ENCODE data around the gene ZNF460.

ZNF460 gene

DNA sequence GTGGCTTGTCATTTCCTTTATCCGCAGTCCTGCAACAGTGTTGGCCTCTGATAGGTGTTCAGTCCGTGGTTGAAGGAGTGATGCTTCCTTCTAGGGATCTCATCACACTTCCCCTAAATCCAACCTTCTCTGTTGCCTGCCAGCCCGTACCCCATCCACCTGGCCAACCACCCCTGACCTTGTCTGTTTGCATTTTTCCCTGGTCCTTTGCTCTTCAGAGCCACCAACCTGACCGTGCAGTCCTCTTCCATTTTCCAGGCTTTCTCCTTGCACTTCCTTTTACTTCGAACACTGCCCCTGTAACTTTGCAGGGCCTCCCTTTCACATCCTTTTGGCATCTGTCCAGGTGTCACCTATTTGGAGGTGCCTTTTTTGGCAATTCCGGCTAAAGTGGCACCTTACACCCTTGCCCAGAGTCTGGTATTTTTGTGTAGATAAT is 696 bp downstream of the ZNF460 start:
- DNase-seq (ENCODE audit: low read depth in 2 of 2): no peak

DNA sequence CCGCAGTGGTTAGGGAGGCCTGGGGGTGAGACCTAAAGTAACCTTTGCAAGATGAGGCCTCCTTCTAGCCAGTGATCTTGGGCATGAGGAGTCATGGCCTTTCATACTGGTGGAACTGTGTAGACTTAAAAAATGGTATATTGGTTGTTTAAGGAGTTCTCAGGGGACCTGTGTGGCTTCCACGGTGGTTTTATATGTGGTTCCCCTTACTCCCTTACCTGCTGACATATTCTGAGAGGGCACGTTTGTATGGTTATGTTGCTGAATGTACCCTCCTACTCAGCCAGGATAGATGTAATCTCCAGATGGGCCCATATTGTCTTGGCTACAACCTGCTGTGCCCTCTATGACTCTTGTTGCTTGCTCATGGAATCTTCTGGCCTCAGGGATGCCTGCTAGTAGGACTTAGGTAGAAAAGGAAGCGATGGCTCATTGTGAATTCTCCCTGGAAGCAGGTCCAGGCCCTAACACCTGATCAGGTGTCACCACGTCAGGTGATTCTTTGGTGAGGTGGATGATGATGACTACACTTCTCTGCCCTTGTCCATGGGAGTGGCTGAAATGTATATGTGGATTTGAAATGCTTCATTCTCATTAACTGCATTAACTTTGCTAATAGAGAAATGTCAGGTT is 1.8 kb downstream of the ZNF460 start:
- DNase-seq (ENCODE audit: low read depth in 2 of 2): no peak

DNA sequence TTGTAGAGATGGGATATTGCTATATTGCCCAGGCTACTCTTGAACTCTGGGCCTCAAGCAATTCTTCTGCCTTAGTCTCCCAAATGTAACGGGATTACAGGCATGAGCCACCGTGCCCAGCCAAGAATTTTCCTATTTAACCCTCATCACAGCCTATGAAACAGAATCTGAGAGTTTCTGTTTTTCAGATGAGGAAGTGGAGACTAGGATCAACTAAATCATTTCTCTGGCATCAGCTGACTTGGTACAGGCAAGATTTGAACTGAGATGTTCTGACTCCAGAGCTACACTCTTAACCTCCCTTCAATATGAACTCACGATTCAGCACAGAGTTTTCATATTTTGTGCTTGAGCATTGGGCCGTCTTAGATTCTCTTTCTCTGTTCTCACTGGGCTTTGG is 8.1 kb downstream of the ZNF460 start:
- DNase-seq (ENCODE audit: low read depth in 2 of 2): no peak

DNA sequence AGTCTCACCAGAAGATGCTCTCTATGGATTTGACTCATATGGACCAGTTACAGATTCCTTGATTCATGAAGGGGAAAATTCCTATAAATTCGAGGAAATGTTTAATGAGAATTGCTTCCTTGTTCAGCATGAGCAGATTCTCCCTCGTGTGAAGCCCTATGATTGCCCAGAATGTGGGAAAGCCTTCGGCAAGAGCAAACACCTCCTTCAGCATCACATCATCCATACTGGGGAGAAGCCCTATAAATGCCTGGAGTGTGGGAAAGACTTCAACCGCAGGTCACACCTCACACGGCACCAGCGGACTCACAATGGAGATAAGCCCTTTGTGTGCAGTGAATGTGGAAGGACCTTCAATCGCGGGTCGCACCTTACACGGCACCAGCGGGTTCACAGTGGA is 10.7 kb downstream of the ZNF460 start:
- DNase-seq (ENCODE audit: low read depth in 2 of 2): no peak

GRCh38 chr19:57292547-57292946 is 12.3 kb downstream of the ZNF460 start:
- no peak for DNase-seq (ENCODE audit: low read depth in 2 of 2)

- no peak for DNase-seq (ENCODE audit: low read depth in 2 of 2)
These were observed 13.4 kb downstream of the ZNF460 start for GRCh38 chr19:57293719-57294118.

DNA sequence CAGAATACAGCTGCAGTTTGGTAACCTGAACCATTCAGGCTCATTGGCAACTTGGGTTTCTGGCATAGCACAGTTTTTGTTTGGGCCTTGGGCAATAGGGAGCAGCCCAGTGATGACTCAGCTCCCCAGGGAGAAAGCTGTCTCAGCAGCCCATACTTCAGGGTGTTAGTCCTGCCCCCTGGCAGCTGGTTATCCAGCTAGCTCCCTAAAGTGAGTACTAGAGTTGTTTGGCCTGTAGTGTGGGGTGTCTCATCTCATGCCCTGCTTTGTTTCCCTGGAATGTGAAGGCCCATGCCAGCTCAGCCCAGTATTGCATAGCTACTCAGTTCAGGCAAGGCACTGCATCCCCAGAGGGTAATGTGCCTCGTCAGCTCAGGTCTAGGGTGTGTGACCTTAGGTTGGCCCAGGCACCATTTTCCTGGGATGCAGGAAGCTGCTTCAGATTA is 21.8 kb downstream of the ZNF460 start:
- no peak for DNase-seq (ENCODE audit: low read depth in 2 of 2)

DNA sequence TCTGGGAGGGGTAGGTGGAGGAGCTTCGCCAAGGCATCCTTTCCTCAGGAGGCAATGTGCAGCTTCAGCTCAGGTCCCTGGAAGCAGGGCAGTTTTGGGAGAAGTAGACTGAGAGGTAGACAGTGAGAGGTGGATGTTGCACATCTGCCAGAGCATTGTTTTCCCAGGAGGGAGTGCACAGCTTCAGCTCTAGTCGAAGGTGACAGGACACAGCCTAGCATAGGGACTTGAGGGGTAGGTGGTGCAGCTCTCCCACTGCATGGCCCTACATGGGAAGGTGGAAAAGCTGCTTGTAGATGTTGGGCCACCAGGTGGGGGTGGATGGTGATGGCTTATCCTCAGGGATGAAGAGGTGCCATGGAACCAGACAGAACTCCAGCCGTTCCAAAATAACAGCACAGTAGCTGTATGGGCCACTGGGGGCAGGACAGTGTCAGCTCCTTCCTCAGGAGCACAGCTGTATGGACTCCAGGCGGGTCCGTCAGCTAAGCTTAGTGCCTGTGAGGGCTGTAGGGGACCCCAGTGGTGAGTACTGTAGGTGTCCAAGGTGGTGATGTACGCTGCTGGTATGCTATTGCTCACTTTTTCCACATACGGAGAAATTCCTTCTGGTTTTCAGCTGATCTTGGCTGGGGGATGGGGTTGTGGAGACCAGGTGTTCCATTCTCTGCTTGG is 22.6 kb downstream of the ZNF460 start:
- no peak for DNase-seq (ENCODE audit: low read depth in 2 of 2)

GRCh38 chr19:57305056-57305455 is 24.8 kb downstream of the ZNF460 start:
- DNase-seq (ENCODE audit: low read depth in 2 of 2): no peak

GRCh38 chr19:57308514-57308913 is 28.2 kb downstream of the ZNF460 start:
- no peak for DNase-seq (ENCODE audit: low read depth in 2 of 2)

DNA sequence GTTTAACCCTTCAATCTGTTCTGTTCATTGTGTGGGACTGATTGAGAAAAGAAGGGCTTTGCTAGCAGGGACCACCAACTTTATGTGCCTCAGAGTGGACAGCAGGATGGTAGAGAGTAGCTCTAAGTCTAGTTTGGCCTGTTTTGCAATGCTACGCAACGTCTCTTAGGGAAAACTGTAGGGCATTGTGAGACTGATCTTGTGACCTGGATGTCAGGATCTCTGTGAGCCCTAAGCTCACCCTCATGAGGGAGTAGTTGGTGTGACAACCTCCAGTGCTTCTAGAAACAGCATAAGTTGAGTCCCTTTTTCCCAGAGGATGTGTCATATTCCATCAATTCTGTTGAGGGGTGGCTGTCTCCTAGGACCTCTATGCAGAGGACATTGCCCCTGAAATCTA is 30.5 kb downstream of the ZNF460 start:
- no peak for DNase-seq (ENCODE audit: low read depth in 2 of 2)

GRCh38 chr19:57314146-57314545 is 33.9 kb downstream of the ZNF460 start:
- DNase-seq (ENCODE audit: low read depth in 2 of 2): no peak

GRCh38 chr19:57317503-57317902 is 37.2 kb downstream of the ZNF460 start:
- DNase-seq (ENCODE audit: low read depth in 2 of 2): no peak

GRCh38 chr19:57319869-57320179 is 39.5 kb downstream of the ZNF460 start:
- DNase-seq (ENCODE audit: low read depth in 2 of 2): no peak

DNA sequence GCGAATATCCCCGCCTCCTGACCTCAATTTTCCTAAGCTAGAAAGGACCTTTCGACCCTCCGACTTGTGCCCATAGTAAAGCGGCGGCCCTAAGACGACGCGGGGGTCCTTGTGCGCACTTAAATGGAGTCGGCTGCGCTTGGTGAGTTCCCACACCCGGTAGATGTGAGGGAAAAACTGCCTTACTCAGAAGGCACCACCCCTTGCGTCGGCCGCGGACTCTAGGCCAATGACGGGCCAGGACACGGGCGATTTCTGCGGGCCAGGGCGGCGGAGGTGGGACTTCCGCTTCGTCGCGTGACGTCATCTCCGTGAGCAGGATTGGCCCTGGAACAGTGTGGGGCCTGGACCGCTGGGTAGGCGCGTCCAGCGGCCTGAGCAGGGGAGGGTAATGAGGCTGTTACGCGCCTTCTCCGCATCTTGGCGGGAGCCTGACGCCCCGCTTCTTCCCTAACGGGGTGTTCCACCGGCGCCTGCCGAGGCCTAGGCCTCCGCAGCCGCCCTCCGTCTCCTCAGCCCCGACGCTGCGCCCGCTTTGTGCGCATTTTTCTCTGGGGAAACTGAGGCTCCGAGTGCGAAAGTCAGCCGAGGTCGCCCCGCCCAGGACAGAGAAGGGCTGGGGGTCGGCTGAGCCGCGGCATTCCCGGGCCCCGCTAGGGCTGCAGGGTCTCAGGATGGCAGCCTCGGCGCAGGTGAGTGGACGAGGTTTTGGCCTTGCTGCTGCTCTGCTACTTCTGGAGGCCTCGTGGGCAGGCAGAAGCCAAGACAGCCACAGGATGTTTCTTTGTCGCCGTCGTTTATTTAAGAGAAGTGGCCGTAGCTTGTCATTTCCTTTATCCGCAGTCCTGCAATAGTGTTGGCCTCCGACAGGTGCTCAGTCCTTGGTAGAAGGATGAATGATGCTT is 40.1 kb downstream of the ZNF460 start, which contains the start of gene ZNF543:
TSS of gene ZNF543 (plus strand) at position 293 of the 905 bp plus-strand sequence. CDS start at position 675, 382 bp downstream.
- peak; percentile 85 to 87 for DNase-seq (ENCODE audit: low read depth in 2 of 2)

GRCh38 chr19:57321116-57321515 is 40.8 kb downstream of the ZNF460 start:
- no peak for DNase-seq (ENCODE audit: low read depth in 2 of 2)

GRCh38 chr19:57321751-57322150 is 41.5 kb downstream of the ZNF460 start:
- DNase-seq (ENCODE audit: low read depth in 2 of 2): no peak

DNA sequence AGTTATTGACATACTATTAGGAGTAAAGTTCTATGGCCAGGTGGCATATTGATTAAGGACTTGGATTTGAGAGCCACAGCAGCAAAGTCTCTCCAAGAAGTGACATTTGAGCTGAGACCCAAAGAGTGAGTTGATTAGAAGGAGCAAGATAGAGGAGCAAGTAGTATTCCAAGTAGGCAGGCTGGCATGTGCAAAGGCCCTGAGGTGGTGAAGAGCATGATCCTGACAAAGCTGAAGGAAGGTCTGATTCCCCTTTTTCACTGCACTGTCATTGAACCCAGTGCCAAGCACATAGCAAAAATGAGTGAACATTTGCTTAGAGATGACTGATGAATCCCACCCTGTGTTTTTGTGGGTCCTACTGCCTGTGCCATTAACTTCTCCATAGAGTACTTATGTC is 44.7 kb downstream of the ZNF460 start:
- no peak for DNase-seq (ENCODE audit: low read depth in 2 of 2)

DNA sequence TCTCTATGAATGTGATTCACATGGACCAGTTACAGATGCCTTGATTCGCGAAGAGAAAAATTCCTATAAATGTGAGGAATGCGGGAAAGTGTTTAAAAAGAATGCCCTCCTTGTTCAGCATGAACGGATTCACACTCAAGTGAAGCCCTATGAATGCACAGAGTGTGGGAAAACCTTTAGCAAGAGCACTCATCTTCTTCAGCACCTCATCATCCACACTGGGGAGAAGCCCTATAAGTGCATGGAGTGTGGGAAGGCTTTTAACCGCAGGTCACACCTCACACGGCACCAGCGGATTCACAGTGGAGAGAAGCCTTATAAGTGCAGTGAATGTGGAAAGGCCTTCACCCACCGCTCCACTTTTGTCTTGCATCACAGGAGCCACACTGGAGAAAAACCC is 47.7 kb downstream of the ZNF460 start:
- DNase-seq (ENCODE audit: low read depth in 2 of 2): no peak

DNA sequence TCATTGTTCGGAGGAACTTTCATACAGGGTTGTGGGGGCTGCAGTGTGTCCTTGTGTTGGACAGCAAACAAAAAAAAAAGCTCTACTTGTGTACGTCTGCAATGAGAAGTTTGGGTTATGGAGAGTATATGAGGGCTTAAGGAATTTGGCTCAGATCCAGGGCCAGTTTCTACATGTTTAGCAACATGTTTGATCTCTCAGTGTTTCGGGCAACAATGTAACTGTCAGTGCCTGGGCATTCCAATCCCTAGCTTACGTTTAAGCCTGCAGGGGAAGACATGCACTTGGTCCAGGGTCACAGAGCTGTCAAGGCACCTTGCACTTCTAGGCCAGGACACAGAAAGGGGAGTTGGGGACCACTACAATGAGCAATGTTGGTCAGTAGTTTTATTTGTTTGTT is 53.9 kb downstream of the ZNF460 start:
- DNase-seq (ENCODE audit: low read depth in 2 of 2): no peak

DNA sequence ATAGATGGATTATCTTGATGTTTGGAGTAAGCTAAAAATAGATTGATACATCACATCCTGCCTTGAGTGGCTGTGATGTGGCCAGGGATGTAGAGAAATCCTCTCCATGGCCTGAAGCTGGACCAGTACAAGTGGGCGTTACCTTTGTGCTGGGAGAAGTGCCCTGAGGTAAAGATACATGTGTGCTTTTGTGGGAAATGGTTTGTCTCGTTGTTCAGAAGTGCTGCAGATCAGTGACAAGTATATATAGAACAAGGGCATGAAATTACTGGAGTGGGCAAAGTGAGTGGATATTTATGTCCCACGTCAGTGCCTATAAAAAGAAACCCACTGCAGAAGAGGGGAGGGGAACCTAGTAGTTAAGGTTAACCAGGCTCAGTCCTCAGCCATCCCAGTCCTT is 58.6 kb downstream of the ZNF460 start:
- no peak for DNase-seq (ENCODE audit: low read depth in 2 of 2)

DNA sequence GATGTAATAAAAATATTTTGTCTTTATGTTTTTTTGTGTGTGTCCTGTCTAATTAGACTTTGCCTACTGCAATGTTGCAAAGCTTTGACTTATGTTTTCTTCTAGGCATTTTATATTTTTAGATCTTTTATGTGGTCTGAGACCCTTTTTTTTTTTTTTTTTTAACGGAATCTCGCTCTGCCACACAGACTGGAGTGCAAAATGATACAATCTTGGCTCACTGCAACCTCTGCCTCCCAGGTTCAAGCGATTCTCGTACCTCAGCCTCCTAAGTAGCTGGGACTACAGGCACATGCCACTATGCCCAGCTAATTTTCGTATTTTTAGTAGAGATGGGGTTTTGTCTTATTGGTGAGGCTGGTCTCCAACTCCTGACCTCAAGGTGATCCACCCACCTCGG is 62.3 kb downstream of the ZNF460 start:
- no peak for DNase-seq (ENCODE audit: low read depth in 2 of 2)
